Activated naive CD8-positive, alpha-beta T cell treated with anti-CD3 and anti-CD28 coated beads, Interleukin-2, amount 50 U/mL, for 16 hours (primary cell): Measurements from ENCODE around the gene PAQR3.
"Not testable (repeated sequence)": the region's sequence is repeated elsewhere in the genome, so short reads cannot be mapped to it uniquely, and the experiment has no call there.

Experiments
- DNase-seq: peaks from one replicate; pipeline ENCODE4 v3.0.0-alpha.2; 2020; ENCODE audit warnings: low read depth, low spot score

The PAQR3 gene

DNA sequence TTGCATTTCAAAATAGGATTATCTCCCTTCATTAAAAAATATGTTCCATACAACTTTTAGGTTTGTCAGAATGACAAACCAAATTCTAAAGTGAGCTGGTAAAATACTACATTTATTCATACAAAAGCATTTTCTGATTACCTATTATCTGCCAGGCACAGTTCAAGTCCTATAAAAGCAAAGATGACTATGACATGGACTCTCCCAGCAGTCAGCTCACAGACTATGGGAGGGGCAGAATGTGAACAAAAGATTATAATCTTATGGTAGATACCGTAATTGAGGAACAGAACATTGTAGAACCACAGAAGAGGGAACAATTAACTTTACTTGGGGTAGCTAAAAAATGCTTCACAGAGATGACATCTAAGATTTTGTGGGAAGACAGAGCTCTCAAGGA is 12.4 kb downstream of the PAQR3 start:
- DNase-seq: no peak

- DNase-seq: no peak
Observed at GRCh38 chr4:78923464-78924312, 15.6 kb downstream of the PAQR3 start.

DNA sequence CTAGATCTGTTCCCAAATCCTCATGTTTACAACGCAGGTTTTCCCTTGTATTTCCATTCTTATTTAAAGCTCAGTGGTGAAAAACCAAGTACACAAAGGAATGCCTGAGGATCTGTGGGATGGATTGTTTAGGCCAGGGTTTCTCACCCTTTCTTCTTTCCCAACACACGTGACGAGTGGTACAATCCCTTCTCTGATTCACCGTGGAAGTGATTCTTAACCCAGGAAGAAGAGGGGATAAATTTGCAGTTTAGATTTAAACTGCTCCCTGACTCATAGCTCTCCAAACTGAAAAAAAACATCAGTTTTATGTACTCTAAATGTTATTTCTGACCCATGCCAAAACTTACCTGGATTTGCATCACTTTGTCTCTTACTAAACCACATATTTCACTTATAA is 17.0 kb downstream of the PAQR3 start:
- DNase-seq: no peak

DNA sequence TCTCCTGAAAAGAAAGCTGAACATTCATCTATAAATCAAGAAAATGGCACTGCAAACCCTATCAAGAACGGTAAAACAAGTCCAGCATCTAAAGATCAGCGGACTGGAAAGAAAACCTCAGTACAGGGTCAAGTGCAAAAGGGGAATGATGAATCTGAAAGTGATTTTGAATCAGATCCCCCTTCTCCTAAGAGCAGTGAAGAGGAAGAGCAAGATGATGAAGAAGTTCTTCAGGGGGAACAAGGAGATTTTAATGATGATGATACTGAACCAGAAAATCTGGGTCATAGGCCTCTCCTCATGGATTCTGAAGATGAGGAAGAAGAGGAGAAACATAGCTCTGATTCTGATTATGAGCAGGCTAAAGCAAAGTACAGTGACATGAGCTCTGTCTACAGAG is 28.6 kb downstream of the PAQR3 start:
- DNase-seq: no peak

DNA sequence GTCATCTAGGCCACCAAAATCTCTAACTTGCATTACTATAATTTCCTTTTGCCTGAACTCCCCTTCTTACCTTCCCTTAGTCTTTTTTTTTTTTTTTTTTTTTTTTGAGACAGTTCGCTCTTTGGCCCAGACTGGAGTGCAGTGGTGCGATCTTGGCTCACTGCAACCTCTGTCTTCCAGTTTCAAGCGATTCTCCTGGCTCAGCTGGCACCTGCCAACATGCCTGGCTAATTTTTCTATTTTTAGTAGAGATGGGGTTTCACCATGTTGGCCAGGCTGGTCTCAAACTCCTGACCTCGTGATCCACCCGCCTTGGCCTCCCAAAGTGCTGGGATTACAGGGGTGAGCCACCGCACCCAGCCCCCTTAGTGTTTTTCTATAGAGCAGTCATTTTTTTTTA is 30.3 kb downstream of the PAQR3 start:
- DNase-seq: not testable (repeated sequence)

- no peak for DNase-seq
Observed at GRCh38 chr4:78907638-78908037, 31.6 kb downstream of the PAQR3 start.

GRCh38 chr4:78904143-78904542 is 35.1 kb downstream of the PAQR3 start:
- no peak for DNase-seq

DNA sequence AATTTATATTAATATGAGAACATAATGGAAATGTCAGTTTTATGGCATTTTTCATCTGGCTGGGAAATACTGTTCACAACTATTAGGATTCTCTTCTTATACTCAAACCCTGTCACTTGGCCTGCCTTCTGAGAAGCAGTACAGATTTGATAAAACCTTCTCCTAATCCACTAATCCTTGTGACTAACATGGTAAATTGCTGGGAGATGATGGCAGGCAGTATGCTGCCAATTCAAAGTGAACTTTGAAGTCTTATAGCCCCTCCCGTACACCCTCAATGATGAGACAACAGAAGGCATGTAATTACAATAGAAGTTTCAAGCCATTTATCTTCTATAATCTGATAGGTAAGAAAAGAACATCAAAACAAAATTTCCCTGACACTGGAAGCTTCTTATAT is 36.9 kb downstream of the PAQR3 start:
- no peak for DNase-seq

GRCh38 chr4:78901882-78902281 is 37.4 kb downstream of the PAQR3 start:
- DNase-seq: no peak

DNA sequence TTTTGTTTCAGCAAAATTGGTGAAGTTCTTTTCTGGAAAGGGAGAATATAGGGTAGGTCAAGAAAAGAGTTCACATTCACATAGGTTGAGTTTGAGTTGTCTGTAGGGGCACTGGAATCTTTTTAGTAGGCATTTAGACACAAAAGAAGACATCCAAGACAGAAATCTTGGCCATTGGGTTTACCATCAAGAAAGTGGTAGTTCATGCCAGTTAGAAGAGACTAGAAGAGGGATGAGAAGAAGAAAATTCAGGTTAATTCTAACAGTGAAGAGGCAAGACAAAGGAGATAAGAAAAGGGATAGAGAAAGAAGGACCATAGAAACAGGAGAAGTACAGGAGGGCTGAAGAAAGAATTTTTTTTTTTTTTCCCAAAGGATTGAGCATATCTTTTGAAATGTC is 39.9 kb downstream of the PAQR3 start:
- no peak for DNase-seq

- no peak for DNase-seq
Observed at GRCh38 chr4:78889955-78890354, 49.3 kb downstream of the PAQR3 start.

- no peak for DNase-seq
Observed at GRCh38 chr4:78885598-78885997, 53.6 kb downstream of the PAQR3 start.

GRCh38 chr4:78880874-78881492 is 58.3 kb downstream of the PAQR3 start:
- DNase-seq: no peak

DNA sequence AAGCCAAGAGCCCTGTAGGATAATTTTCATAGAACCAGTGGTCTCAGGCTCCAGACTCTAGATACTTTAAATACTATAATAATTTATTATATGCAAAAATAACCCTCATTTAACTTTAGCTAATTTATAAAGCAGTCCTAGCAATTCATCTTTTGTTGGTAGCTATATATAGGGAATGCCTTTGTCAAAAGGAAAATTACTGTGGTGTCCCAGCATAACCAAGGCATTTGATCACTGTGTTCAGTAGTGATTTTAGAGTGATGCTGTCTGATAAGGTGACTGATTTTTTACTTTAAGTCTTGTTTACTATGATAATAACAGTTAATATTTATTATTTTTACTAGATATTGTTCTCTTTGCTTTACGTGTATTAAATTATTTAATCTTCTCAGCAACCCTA is 61.2 kb downstream of the PAQR3 start:
- DNase-seq: no peak

- DNase-seq: no peak
Observed at GRCh38 chr4:78876568-78877320, 62.5 kb downstream of the PAQR3 start.

DNA sequence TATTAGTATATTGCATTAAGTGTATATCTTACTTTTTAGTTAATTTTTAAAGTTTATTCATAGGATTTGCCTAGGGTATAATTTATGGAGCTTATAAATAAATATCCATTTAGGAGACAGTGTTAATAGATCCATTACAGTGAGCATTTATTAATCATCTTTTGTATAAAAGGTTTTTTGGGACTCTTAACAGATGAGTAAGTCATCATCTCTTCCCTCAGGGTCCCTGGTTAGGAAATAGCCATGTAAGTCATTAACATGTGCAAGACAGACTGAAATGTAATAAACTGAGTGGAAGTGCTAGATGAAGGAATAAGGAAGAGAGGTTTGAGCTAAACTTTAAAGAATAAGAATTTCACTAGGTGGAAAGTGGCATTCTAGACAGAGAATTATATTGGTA is 69.2 kb downstream of the PAQR3 start:
- DNase-seq: no peak

GRCh38 chr4:78868712-78869111 is 70.5 kb downstream of the PAQR3 start:
- not testable (repeated sequence) for DNase-seq

DNA sequence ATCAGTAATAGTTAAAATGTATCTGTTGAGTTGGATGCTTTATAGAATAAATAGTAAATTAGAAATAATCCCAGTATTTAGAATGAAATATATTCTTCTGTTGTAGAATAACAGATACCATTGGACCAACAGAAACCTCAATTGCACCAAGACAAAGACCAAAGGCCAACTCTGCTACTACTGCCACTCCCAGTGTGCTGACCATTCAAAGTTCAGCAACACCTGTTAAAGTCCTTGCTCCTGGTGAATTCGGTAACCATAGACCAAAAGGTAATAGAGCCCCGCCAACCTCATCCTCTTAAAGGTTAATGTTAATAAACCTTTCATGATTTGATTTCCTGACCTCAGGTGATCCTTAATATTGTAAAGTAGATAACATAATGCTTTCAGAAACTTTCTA is 73.8 kb downstream of the PAQR3 start:
- no peak for DNase-seq

GRCh38 chr4:78864405-78865024 is 74.7 kb downstream of the PAQR3 start:
- no peak for DNase-seq

DNA sequence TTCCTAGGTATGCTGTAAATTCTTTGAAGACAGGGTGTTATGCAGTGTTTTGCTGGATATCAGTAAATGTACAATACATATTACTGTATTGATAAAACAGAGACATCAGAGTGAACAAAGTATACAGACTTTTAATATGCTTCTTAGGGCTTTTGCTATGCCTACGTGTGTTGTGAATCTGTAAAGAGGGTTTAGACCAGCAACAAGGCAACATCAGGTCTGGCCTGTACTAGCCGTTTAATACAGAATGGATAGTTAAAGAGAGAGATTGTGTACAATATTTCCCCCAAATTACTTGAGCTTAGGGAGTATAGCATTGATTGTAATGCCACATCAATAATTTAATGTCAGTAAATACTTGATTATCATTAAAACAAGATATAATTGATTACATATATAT is 75.2 kb downstream of the PAQR3 start:
- no peak for DNase-seq

GRCh38 chr4:78863254-78863869 is 75.9 kb downstream of the PAQR3 start:
- DNase-seq: no peak

GRCh38 chr4:78862314-78862737 is 76.9 kb downstream of the PAQR3 start:
- no peak for DNase-seq
